Hypothalamus (tissue), 51 donors: ENCODE results near the gene ATF3.
A peak's percentile ranks its signal among the peaks of the same experiment; 100 is the strongest.
"Not testable (repeated sequence)": the region's sequence is repeated elsewhere in the genome, so short reads cannot be mapped to it uniquely, and the experiment has no call there.

Experiments
- DNase-seq, 51 donors: peaks; one replicate each; lab custom pipeline; 2025; lab: John Stamatoyannopoulos, UW

ATF3 gene

GRCh38 chr1:212647004-212647403 is 38.4 kb downstream of the ATF3 start:
- DNase-seq: no peak

GRCh38 chr1:212648431-212648830 is 39.9 kb downstream of the ATF3 start:
- no peak for DNase-seq

GRCh38 chr1:212649020-212649419 is 40.5 kb downstream of the ATF3 start:
- DNase-seq: no peak

GRCh38 chr1:212650228-212650627 is 41.7 kb downstream of the ATF3 start:
- no peak for DNase-seq

GRCh38 chr1:212651521-212651920 is 43.0 kb downstream of the ATF3 start:
- DNase-seq: no peak

GRCh38 chr1:212651977-212652376 is 43.4 kb downstream of the ATF3 start:
- no peak for DNase-seq

GRCh38 chr1:212652609-212653008 is 44.0 kb downstream of the ATF3 start:
- DNase-seq: no peak

- DNase-seq: no peak
These were observed 47.3 kb downstream of the ATF3 start for GRCh38 chr1:212655668-212656440.

GRCh38 chr1:212656730-212657129 is 48.2 kb downstream of the ATF3 start:
- DNase-seq: no peak

GRCh38 chr1:212658250-212658649 is 49.7 kb downstream of the ATF3 start:
- not testable (repeated sequence) for DNase-seq

GRCh38 chr1:212664409-212665199 is 56.0 kb downstream of the ATF3 start:
- peak in 1 of 51 donors; percentile 34 for DNase-seq

- peak; percentile 10 to 93 (median 71) for DNase-seq
These were observed 56.9 kb downstream of the ATF3 start for GRCh38 chr1:212665241-212666115.

- DNase-seq: no peak
These were observed 57.7 kb downstream of the ATF3 start for GRCh38 chr1:212666116-212666775.

- DNase-seq: peak in 2 of 51 donors; percentile 9 to 20
These were observed 58.9 kb downstream of the ATF3 start for GRCh38 chr1:212667223-212668139.

GRCh38 chr1:212668477-212668876 is 59.9 kb downstream of the ATF3 start:
- no peak for DNase-seq

GRCh38 chr1:212669102-212669501 is 60.5 kb downstream of the ATF3 start:
- DNase-seq: no peak

GRCh38 chr1:212669600-212669999 is 61.0 kb downstream of the ATF3 start:
- no peak for DNase-seq

GRCh38 chr1:212670301-212670700 is 61.7 kb downstream of the ATF3 start:
- DNase-seq: no peak
